Amniotic stem cell (primary cell): ENCODE data around the gene FAM181A.

Experiments used
- DNase-seq: peaks from one replicate; lab custom pipeline; 2025; lab: John Stamatoyannopoulos, UW

The FAM181A gene

GRCh38 chr14:93929048-93929535 is 1.9 kb downstream of the FAM181A start:
- DNase-seq: no peak

- no peak for DNase-seq
Observed at GRCh38 chr14:93929657-93930056, 2.5 kb downstream of the FAM181A start.

- no peak for DNase-seq
Observed at GRCh38 chr14:93930296-93930988, 3.3 kb downstream of the FAM181A start.

- DNase-seq: no peak
Observed at GRCh38 chr14:93930989-93931307, 3.8 kb downstream of the FAM181A start.

GRCh38 chr14:93932642-93933041 is 5.5 kb downstream of the FAM181A start:
- no peak for DNase-seq

- no peak for DNase-seq
Observed at GRCh38 chr14:93935213-93935612, 8.1 kb downstream of the FAM181A start.

- no peak for DNase-seq
Observed at GRCh38 chr14:93936245-93936644, 9.1 kb downstream of the FAM181A start.

- no peak for DNase-seq
Observed at GRCh38 chr14:93936926-93937325, 9.8 kb downstream of the FAM181A start.

GRCh38 chr14:93937519-93937918 is 10.4 kb downstream of the FAM181A start:
- DNase-seq: no peak

GRCh38 chr14:93938751-93939303 is 11.7 kb downstream of the FAM181A start:
- no peak for DNase-seq

GRCh38 chr14:93939304-93940229 is 12.4 kb downstream of the FAM181A start:
- peak; percentile 50 for DNase-seq

GRCh38 chr14:93940437-93940836 is 13.3 kb downstream of the FAM181A start:
- no peak for DNase-seq

GRCh38 chr14:93941293-93941910 is 14.3 kb downstream of the FAM181A start:
- peak; percentile 85 for DNase-seq

GRCh38 chr14:93943052-93943451 is 15.9 kb downstream of the FAM181A start:
- no peak for DNase-seq

GRCh38 chr14:93943930-93944329 is 16.8 kb downstream of the FAM181A start:
- DNase-seq: no peak

GRCh38 chr14:93944348-93945069 is 17.4 kb downstream of the FAM181A start:
- DNase-seq: no peak

GRCh38 chr14:93945070-93945399 is 17.9 kb downstream of the FAM181A start:
- no peak for DNase-seq

- no peak for DNase-seq
Observed at GRCh38 chr14:93946104-93946503, 19.0 kb downstream of the FAM181A start.

GRCh38 chr14:93946541-93947090 is 19.5 kb downstream of the FAM181A start:
- no peak for DNase-seq

- no peak for DNase-seq
Observed at GRCh38 chr14:93947282-93947681, 20.1 kb downstream of the FAM181A start.

- no peak for DNase-seq
Observed at GRCh38 chr14:93949511-93950075, 22.4 kb downstream of the FAM181A start.
